ENCODE measurements around the gene MSH5. TPM values are rescaled to one million over a fixed set of nuclear protein-coding genes. Genes with fewer than 3 reads are reported as not detected.

The MSH5 gene
- 1 to 10 TPM; 1.7 to 3.0 (median 1.8) TPM for total RNA-seq
- polyA plus RNA-seq, result 1 to 10 TPM; 1.4 to 2.7 (median 1.7) TPM
- long read RNA-seq, donor 1, result 0 reads
- long read RNA-seq, donor 2, partial matches to known transcripts, result 0 of 1 reads
- long read RNA-seq, donor 2, other reads (novel, unspliced or antisense), result 1 of 1 reads

DNA sequence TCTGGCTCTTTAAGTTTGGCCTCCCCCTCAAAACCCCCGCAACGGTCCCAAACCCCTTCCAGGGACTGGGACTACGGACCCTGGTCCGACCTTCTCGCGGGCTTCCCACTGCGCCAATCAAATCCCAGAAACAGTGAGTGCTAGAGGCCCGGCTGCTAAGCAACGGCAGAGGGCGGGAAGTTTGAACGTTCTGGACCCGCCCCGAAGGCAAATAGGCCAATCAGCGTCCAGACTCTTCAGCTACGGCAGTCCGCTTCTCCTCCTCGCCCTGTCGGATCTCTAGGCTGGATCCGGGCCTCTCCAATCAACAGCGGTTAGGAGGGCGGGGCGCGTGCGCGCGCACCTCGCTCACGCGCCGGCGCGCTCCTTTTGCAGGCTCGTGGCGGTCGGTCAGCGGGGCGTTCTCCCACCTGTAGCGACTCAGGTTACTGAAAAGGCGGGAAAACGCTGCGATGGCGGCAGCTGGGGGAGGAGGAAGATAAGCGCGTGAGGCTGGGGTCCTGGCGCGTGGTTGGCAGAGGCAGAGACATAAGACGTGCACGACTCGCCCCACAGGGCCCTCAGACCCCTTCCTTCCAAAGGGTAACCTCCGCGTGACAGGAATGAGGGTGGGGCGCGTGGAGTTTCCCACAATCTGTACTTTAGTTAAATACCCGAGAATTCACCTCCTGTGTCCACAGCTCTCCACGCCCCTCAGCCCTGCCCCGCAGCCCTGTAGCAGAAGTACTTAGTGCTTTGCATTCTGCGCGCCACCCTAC, at the start of gene MSH5:
TSS of gene MSH5 (plus strand) at position 367 of the 758 bp plus-strand sequence. CDS start 462 bp downstream, outside the sequence.
- Histone ChIP-seq H3K4me1 (peaks cover 15% of the 10 kb centered on the region), H3K4me3 (peak within 1 kb of the TSS; percentile 74), H3K36me3 (ENCODE audit: insufficient read depth in 1 of 2, low read depth in 1 of 2) (no peaks in the 10 kb centered on the region), H3K27ac (no peak within 1 kb of the TSS), H3K9me3 (no peaks in the 10 kb centered on the region), H3K27me3 (ENCODE audit: insufficient read depth in 3 of 3, low read length in 2 of 3) (peaks cover 0 to 2% (median 0%) of the 10 kb centered on the region in 3 donors)
- intact Hi-C loops (cut with DNase I), result loop anchor here in 1 of 2 donors (5.0 kb wide), 1 partner anchor 73 kb away; the partner anchor contains the start of genes CSNK2B and LY6G5B
- DNase-seq (peak; percentile 97 to 99), ATAC-seq (peak; percentile 99 to 100 (median 100))
- WGBS, 3 donors, result 0% methylated on average over 40 to 58 of the region's 58 CpGs
- TF ChIP-seq, protein P1, sequence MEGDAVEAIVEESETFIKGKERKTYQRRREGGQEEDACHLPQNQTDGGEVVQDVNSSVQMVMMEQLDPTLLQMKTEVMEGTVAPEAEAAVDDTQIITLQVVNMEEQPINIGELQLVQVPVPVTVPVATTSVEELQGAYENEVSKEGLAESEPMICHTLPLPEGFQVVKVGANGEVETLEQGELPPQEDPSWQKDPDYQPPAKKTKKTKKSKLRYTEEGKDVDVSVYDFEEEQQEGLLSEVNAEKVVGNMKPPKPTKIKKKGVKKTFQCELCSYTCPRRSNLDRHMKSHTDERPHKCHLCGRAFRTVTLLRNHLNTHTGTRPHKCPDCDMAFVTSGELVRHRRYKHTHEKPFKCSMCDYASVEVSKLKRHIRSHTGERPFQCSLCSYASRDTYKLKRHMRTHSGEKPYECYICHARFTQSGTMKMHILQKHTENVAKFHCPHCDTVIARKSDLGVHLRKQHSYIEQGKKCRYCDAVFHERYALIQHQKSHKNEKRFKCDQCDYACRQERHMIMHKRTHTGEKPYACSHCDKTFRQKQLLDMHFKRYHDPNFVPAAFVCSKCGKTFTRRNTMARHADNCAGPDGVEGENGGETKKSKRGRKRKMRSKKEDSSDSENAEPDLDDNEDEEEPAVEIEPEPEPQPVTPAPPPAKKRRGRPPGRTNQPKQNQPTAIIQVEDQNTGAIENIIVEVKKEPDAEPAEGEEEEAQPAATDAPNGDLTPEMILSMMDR (IDR thresholded peaks at IDR 0.05), result no peak

DNA sequence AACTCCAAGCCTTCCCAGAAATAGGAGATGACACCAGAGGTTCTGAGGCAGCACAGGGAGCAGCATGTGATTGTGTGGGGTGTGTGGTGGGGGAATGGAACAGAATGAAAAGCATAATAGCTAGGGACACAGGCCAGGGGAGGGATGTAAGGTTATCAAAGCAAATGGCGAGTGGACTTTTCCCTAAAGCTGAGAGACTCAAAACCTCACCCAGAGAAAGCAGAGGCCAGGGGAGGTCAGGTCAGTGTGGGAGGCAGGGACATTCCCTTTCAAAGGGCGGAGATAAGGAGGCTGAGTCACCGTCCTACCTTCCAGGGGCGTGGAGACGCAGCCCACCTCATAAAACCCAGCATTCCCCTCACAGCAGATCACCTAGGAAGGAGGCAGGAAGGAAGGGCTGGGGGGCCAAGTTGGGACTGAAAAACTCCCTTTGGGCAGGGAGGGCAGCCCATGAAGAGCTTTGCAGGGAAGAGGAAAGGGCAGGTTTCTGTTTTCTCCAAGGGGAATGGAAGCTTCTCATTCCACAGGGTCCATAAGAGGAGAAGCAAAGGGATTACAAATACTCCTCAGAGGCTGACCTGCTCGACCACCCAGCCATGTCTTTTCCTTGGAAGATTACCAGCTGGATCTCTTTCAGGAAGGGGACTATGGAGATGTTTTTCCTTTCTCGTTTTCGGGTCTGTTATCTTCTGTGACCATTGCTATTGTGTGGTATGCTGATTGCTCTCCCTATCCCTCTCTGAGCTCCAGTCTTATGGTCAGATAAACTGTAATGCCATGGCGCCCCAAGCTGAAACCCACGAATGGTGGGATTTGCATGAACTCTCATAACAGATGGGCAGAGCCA, 49.4 kb upstream of the MSH5 start:
- no peaks in the 10 kb centered on the region for H3K4me1 ChIP-seq
- intact Hi-C loops (cut with DNase I), result no loop called here
- DNase-seq (no peak), ATAC-seq (no peak)
- H3K4me3 ChIP-seq, result no peak overlapping the region
- TF ChIP-seq, protein P1 (IDR thresholded peaks at IDR 0.05), result no peak
- no peak overlapping the region for H3K27ac ChIP-seq
- no peaks in the 10 kb centered on the region for H3K27me3 ChIP-seq (ENCODE audit: insufficient read depth in 3 of 3, low read length in 2 of 3)
- peaks cover 12 to 100% of the 10 kb centered on the region in 2 donors for H3K36me3 ChIP-seq (ENCODE audit: insufficient read depth in 1 of 2, low read depth in 1 of 2)
- 68 to 79% (median 68%) methylated on average over 10 of the region's 10 CpGs for WGBS, 3 donors
- H3K9me3 ChIP-seq, result no peaks in the 10 kb centered on the region

DNA sequence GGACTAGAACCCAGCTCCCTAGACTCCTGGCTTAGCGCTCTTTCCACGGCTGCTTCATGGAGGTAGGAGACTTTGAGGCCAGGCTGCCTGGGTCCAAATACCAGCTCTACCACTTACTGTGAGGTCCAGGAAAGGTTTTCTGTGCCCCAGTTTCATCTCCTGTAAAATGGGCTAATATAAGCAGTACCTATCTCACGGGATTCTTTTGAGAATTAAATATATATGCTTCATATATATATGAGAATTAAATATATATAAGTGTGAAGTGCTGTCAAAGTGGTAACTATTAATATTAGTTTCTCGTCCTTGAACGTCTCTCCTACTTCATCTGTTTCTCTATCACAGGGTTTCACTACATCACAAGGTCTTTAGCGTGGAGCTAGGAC, 48.7 kb upstream of the MSH5 start:
- H3K9me3 ChIP-seq, result no peaks in the 10 kb centered on the region
- H3K27ac ChIP-seq, result no peak overlapping the region
- H3K4me3 ChIP-seq, result no peak overlapping the region
- H3K36me3 ChIP-seq (ENCODE audit: insufficient read depth in 1 of 2, low read depth in 1 of 2), result peaks cover 12 to 100% of the 10 kb centered on the region in 2 donors
- intact Hi-C loops (cut with DNase I), result no loop called here
- ATAC-seq (no peak), DNase-seq (no peak)
- 90 to 92% (median 90%) methylated on average over 6 of the region's 6 CpGs for WGBS, 3 donors
- H3K4me1 ChIP-seq, result no peaks in the 10 kb centered on the region
- TF ChIP-seq, protein P1 (IDR thresholded peaks at IDR 0.05), result no peak
- no peaks in the 10 kb centered on the region for H3K27me3 ChIP-seq (ENCODE audit: insufficient read depth in 3 of 3, low read length in 2 of 3)

DNA sequence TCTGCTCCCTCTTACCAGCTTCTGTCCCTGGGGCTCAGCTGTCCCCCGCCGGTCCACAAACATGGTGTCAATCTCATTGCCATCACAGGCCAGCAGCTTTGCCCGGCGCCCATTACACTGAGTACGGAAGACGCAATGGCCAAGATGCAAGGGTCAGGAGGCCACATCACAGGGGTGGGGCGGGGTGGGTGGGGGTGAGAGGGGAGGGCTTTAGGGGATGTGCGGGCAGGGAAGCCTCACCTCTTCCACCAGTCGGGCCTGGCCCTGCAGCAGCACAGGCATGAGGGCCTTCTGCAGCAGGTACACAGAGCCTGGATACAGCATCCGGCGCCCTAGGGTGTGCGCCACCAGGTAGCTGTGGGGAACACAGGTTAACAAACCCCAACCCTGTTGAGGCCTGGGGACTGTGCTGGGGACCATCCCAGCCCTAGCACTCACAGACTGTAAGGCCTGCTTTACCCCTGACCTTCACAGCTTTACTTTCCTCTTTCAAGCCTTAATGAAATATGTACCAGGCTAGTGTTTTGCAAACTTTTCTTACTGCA, 48.2 kb upstream of the MSH5 start:
- 94 to 96% (median 94%) methylated on average over 12 of the region's 12 CpGs for WGBS, 3 donors
- H3K9me3 ChIP-seq, result no peaks in the 10 kb centered on the region
- ATAC-seq, result no peak
- H3K4me3 ChIP-seq, result no peak overlapping the region
- H3K27ac ChIP-seq, result no peak overlapping the region
- DNase-seq, result no peak
- peaks cover 12 to 100% of the 10 kb centered on the region in 2 donors for H3K36me3 ChIP-seq (ENCODE audit: insufficient read depth in 1 of 2, low read depth in 1 of 2)
- no peaks in the 10 kb centered on the region for H3K27me3 ChIP-seq (ENCODE audit: insufficient read depth in 3 of 3, low read length in 2 of 3)
- intact Hi-C loops (cut with DNase I), result no loop called here
- no peaks in the 10 kb centered on the region for H3K4me1 ChIP-seq
- TF ChIP-seq, protein P1 (IDR thresholded peaks at IDR 0.05), result no peak

All from psoas muscle (tissue), 8 donors.